ENCODE measurements around the gene ABCA5.

ABCA5 gene

GRCh38 chr17:69246726-69247375 is 80.1 kb downstream of the ABCA5 start:
- H3K9me3 ChIP-seq (ENCODE audit: control insufficient read depth, low read length) = no peaks in the 10 kb centered on the region
- no peak overlapping the region for H3K4me3 ChIP-seq (ENCODE audit: low read length)
- H3K27me3 ChIP-seq (replicated peaks; ENCODE audit: control insufficient read depth, insufficient read depth, low read length) = no peaks in the 10 kb centered on the region
- H3K9ac ChIP-seq (ENCODE audit: low read length) = no peak overlapping the region
- no peaks in the 10 kb centered on the region for H3K4me1 ChIP-seq (ENCODE audit: control insufficient read depth, insufficient read depth, low read length)
- peak; percentile 88 for DNase-seq (ENCODE audit: low read depth)
- peaks cover 4% of the 10 kb centered on the region for H3K36me3 ChIP-seq (ENCODE audit: control insufficient read depth, insufficient read depth, low read length, severe bottlenecking)

- no peak overlapping the region for H3K4me3 ChIP-seq (ENCODE audit: low read length)
- H3K36me3 ChIP-seq (ENCODE audit: control insufficient read depth, insufficient read depth, low read length, severe bottlenecking) = peaks cover 4% of the 10 kb centered on the region
- no peaks in the 10 kb centered on the region for H3K4me1 ChIP-seq (ENCODE audit: control insufficient read depth, insufficient read depth, low read length)
- H3K9ac ChIP-seq (ENCODE audit: low read length) = no peak overlapping the region
- H3K9me3 ChIP-seq (ENCODE audit: control insufficient read depth, low read length) = no peaks in the 10 kb centered on the region
- no peak for DNase-seq (ENCODE audit: low read depth)
- no peaks in the 10 kb centered on the region for H3K27me3 ChIP-seq (replicated peaks; ENCODE audit: control insufficient read depth, insufficient read depth, low read length)
Observed at GRCh38 chr17:69246202-69246601, 80.7 kb downstream of the ABCA5 start.

DNA sequence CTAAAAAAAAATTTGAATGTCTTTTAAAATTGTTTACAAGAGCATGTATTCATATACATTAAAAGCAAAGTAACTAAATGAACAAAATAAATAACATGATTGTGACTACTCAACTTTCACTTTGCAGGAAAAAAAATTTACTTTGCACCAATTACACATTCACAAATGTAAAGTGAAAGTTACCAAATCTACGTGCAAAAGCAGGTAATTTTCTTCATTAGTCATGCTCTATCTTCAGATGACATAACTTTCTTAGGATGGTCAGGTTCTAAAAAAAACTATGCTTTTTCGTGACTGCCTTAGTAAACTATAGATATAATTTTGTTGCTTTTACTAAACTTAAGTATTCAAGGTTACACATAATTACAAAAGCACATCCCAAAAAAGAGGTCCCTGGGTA is 81.3 kb downstream of the ABCA5 start:
- H3K9me3 ChIP-seq (ENCODE audit: control insufficient read depth, low read length) = no peaks in the 10 kb centered on the region
- H3K4me3 ChIP-seq (ENCODE audit: low read length) = no peak overlapping the region
- no peaks in the 10 kb centered on the region for H3K27me3 ChIP-seq (replicated peaks; ENCODE audit: control insufficient read depth, insufficient read depth, low read length)
- H3K36me3 ChIP-seq (ENCODE audit: control insufficient read depth, insufficient read depth, low read length, severe bottlenecking) = peaks cover 4% of the 10 kb centered on the region
- no peaks in the 10 kb centered on the region for H3K4me1 ChIP-seq (ENCODE audit: control insufficient read depth, insufficient read depth, low read length)
- H3K9ac ChIP-seq (ENCODE audit: low read length) = no peak overlapping the region
- DNase-seq (ENCODE audit: low read depth) = no peak

DNA sequence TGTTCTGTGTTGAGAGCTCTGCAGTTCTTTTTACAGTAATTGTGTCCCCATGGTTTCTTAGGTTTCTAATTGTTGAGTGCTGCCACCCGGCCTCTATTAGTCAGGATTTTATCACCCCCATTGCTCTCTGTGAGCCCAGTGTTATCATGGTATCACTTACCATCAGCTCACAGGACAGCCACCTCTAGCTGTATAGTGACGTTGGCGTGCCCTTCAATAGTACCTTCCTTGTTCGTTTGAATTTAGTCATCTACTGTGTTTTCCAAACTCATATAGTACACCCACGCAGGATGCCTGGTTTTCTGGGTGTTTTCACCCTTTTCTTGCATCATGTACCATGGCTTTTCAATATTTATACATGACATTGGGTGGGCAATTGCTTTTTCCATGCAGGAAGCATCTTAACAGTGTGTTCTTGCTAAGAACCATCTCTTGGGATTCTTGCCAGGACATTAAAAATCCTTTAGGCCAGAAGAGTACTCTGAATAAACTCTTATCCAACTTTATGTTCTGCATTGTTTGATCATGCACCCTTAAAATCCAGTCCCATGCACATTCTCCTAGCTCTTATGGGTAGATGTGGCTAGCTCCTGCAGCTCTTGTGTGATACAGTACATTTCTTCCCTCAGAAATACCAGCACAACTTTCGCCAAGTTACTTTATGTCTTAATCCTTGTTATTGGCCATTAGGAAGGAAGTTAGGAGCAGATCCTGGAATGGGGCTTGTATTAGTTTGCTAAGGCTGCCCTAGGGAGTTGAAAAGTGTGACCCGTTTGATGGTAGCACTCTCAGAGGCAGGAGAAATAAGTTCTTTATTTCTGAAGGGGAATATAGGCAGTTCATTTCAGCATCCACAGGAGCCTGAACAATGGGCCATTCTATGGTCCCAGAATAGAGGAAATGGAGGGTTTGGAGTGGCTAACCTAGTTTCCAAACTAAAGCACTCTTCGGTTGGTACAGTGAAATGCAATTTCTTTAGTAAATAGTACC is 87.0 kb downstream of the ABCA5 start:
- no peaks in the 10 kb centered on the region for H3K36me3 ChIP-seq (ENCODE audit: control insufficient read depth, insufficient read depth, low read length, severe bottlenecking)
- DNase-seq (ENCODE audit: low read depth) = no peak
- H3K9me3 ChIP-seq (ENCODE audit: control insufficient read depth, low read length) = no peaks in the 10 kb centered on the region
- H3K27me3 ChIP-seq (replicated peaks; ENCODE audit: control insufficient read depth, insufficient read depth, low read length) = no peaks in the 10 kb centered on the region
- no peak overlapping the region for H3K4me3 ChIP-seq (ENCODE audit: low read length)
- H3K9ac ChIP-seq (ENCODE audit: low read length) = no peak overlapping the region
- H3K4me1 ChIP-seq (ENCODE audit: control insufficient read depth, insufficient read depth, low read length) = peaks cover 10% of the 10 kb centered on the region

GRCh38 chr17:69236946-69237345 is 90.0 kb downstream of the ABCA5 start:
- Histone ChIP-seq H3K9me3 (ENCODE audit: control insufficient read depth, low read length) (peaks cover 9% of the 10 kb centered on the region), H3K9ac (ENCODE audit: low read length) (no peak overlapping the region), H3K4me1 (ENCODE audit: control insufficient read depth, insufficient read depth, low read length) (peaks cover 12% of the 10 kb centered on the region), H3K36me3 (ENCODE audit: control insufficient read depth, insufficient read depth, low read length, severe bottlenecking) (no peaks in the 10 kb centered on the region), H3K4me3 (ENCODE audit: low read length) (no peak overlapping the region), H3K27me3 (replicated peaks; ENCODE audit: control insufficient read depth, insufficient read depth, low read length) (no peaks in the 10 kb centered on the region)
- DNase-seq (ENCODE audit: low read depth) = no peak

- Histone ChIP-seq H3K9ac (ENCODE audit: low read length) (no peak overlapping the region), H3K27me3 (replicated peaks; ENCODE audit: control insufficient read depth, insufficient read depth, low read length) (no peaks in the 10 kb centered on the region), H3K9me3 (ENCODE audit: control insufficient read depth, low read length) (peaks cover 9% of the 10 kb centered on the region), H3K4me3 (ENCODE audit: low read length) (no peak overlapping the region), H3K36me3 (ENCODE audit: control insufficient read depth, insufficient read depth, low read length, severe bottlenecking) (no peaks in the 10 kb centered on the region), H3K4me1 (ENCODE audit: control insufficient read depth, insufficient read depth, low read length) (peaks cover 12% of the 10 kb centered on the region)
- no peak for DNase-seq (ENCODE audit: low read depth)
Observed at GRCh38 chr17:69236464-69236863, 90.5 kb downstream of the ABCA5 start.

DNA sequence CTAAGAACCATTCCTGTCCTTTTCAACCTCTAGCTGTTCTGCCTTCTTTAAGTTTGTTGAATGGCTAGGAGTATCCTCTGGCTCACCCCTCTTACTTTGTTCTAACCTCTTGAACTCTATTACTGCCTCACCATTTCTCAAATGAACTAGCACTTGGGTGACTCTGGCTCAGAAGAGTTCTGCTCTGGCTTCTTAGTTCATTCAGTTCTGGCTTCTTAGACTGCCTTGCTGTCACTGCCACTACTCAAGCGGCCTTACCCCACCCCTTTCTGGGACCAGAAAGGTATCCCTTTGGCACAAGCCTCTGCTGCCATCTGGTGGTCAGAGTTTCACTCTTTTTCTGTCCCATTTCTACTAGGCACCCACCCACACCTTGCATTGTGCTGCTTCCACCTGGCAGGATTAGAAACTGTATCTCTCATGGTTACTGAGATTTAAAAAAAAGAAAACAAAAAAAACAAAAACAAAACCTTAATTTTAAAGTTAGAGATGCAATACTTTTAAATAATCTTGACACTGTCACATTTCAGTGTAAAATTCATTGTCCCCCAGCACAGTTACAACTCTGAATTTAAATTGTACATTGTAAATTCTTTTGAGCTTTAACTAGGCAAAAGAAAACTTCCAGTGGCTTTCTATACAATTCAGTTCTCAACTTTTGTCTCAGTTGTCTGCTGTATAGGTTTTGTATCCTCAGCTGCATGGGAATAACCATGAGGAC is 91.4 kb downstream of the ABCA5 start:
- Histone ChIP-seq H3K4me1 (ENCODE audit: control insufficient read depth, insufficient read depth, low read length) (peaks cover 12% of the 10 kb centered on the region), H3K9me3 (ENCODE audit: control insufficient read depth, low read length) (peaks cover 9% of the 10 kb centered on the region)

DNA sequence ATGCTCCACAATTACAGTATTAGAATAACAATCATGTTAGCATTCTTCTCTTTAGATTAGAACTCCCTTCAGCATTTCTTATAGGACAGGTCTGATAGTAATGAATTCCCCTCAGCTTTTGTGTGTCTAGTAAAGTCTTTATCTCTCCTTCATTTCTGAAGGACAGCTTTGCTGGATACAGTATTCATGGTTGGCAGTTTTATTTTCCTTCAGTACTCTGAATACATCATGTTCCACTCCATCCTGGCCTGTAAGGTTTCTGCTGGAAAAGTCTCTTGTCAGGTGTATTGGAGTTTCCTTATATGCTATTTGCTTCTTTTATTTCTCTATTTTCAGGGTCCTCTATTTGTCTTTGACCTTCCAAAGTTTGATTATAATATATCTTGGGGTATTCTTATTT is 94.3 kb downstream of the ABCA5 start:
- Histone ChIP-seq H3K4me3 (ENCODE audit: low read length) (no peak overlapping the region), H3K9ac (ENCODE audit: low read length) (no peak overlapping the region), H3K9me3 (ENCODE audit: control insufficient read depth, low read length) (peaks cover 9% of the 10 kb centered on the region), H3K36me3 (ENCODE audit: control insufficient read depth, insufficient read depth, low read length, severe bottlenecking) (no peaks in the 10 kb centered on the region), H3K4me1 (ENCODE audit: control insufficient read depth, insufficient read depth, low read length) (peaks cover 15% of the 10 kb centered on the region), H3K27me3 (replicated peaks; ENCODE audit: control insufficient read depth, insufficient read depth, low read length) (no peaks in the 10 kb centered on the region)
- DNase-seq (ENCODE audit: low read depth) = no peak

More for the DNA sequence above, 91.4 kb downstream of the ABCA5 start:
- Histone ChIP-seq H3K9ac (ENCODE audit: low read length) (no peak overlapping the region), H3K4me3 (ENCODE audit: low read length) (no peak overlapping the region), H3K36me3 (ENCODE audit: control insufficient read depth, insufficient read depth, low read length, severe bottlenecking) (no peaks in the 10 kb centered on the region), H3K27me3 (replicated peaks; ENCODE audit: control insufficient read depth, insufficient read depth, low read length) (no peaks in the 10 kb centered on the region)
- DNase-seq (ENCODE audit: low read depth) = peak; percentile 94

DNA sequence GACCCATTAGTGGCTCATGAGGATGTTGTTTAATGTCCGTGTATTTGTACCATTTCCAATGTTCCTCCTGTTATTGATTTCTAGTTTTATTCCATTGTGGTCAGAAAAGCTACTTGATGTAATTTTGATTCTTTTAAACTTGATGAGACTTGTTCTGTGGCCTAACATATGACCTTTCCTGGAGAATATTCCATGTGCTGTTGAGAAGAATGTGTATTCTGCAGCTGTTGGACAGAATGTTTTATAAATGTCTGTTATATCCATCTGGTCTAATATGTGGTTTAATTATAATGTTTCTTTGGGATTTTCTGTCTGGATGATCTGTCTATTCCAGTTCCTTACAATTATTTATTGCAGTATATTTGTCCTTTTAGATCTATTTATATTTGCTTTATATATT is 95.4 kb downstream of the ABCA5 start:
- no peaks in the 10 kb centered on the region for H3K27me3 ChIP-seq (replicated peaks; ENCODE audit: control insufficient read depth, insufficient read depth, low read length)
- peaks cover 9% of the 10 kb centered on the region for H3K9me3 ChIP-seq (ENCODE audit: control insufficient read depth, low read length)
- peaks cover 23% of the 10 kb centered on the region for H3K4me1 ChIP-seq (ENCODE audit: control insufficient read depth, insufficient read depth, low read length)
- no peak overlapping the region for H3K4me3 ChIP-seq (ENCODE audit: low read length)
- DNase-seq (ENCODE audit: low read depth) = no peak
- no peaks in the 10 kb centered on the region for H3K36me3 ChIP-seq (ENCODE audit: control insufficient read depth, insufficient read depth, low read length, severe bottlenecking)
- no peak overlapping the region for H3K9ac ChIP-seq (ENCODE audit: low read length)

- H3K9me3 ChIP-seq (ENCODE audit: control insufficient read depth, low read length) = peaks cover 9% of the 10 kb centered on the region
- no peaks in the 10 kb centered on the region for H3K27me3 ChIP-seq (replicated peaks; ENCODE audit: control insufficient read depth, insufficient read depth, low read length)
- no peaks in the 10 kb centered on the region for H3K36me3 ChIP-seq (ENCODE audit: control insufficient read depth, insufficient read depth, low read length, severe bottlenecking)
- peaks cover 26% of the 10 kb centered on the region for H3K4me1 ChIP-seq (ENCODE audit: control insufficient read depth, insufficient read depth, low read length)
- H3K4me3 ChIP-seq (ENCODE audit: low read length) = no peak overlapping the region
- DNase-seq (ENCODE audit: low read depth) = no peak
- no peak overlapping the region for H3K9ac ChIP-seq (ENCODE audit: low read length)
Observed at GRCh38 chr17:69230939-69231338, 96.0 kb downstream of the ABCA5 start.

- peak; percentile 59 for DNase-seq (ENCODE audit: low read depth)
- H3K9ac ChIP-seq (ENCODE audit: low read length) = peak within 1 kb of the TSS; percentile 61
- no peaks in the 10 kb centered on the region for H3K27me3 ChIP-seq (replicated peaks; ENCODE audit: control insufficient read depth, insufficient read depth, low read length)
- peaks cover 27% of the 10 kb centered on the region for H3K4me1 ChIP-seq (ENCODE audit: control insufficient read depth, insufficient read depth, low read length)
- H3K9me3 ChIP-seq (ENCODE audit: control insufficient read depth, low read length) = peaks cover 9% of the 10 kb centered on the region
- H3K4me3 ChIP-seq (ENCODE audit: low read length) = peak within 1 kb of the TSS; percentile 60
- no peaks in the 10 kb centered on the region for H3K36me3 ChIP-seq (ENCODE audit: control insufficient read depth, insufficient read depth, low read length, severe bottlenecking)
Observed at GRCh38 chr17:69228576-69228975, 98.4 kb downstream of the ABCA5 start, which contains the start of gene ABCA10. Gene ABCA10 (minus strand): TSS chr17:69228824. CDS start chr17:69225358, 3,466 bp downstream.

Data from adipocyte (in vitro differentiated cells).